ENCODE measurements around the gene RASA2.
A peak's percentile ranks its signal among the peaks of the same experiment; 100 is the strongest.

RASA2 gene

DNA sequence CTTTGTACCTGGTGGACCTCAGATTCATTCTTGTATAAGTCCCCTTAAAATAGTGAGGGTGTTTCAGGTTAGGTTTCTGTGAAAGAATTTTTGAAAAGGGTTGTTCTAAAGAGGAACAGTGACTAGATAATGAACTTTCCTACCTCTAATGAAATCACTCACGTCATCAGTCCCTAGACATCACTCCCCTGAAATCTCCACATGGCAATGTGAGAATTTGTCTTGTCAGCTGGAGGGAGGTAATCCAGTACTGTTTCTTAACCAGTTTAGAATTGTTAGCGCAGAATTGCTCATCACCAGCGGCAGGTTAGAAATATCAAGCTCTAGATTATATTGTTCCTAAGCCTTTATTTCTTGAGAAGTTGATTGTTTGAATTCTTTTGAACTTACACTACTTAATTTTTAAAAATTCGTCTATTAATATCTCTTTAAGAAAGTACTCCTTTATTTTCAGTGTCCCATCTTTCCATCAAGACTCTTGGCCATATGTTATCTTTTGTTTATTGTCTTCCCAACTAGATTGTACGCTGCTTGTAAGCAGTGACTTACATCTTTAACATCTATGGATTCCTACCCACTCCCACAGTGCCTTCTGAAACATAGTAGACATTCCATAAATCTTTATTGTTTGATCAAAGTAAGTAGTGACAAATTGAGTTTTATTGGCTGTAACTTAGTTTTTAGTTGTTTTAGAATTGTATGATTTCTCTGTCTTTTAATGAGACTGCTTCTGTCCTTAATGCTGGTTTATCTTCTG, 52.8 kb downstream of the RASA2 start:
- no peak for ATAC-seq

DNA sequence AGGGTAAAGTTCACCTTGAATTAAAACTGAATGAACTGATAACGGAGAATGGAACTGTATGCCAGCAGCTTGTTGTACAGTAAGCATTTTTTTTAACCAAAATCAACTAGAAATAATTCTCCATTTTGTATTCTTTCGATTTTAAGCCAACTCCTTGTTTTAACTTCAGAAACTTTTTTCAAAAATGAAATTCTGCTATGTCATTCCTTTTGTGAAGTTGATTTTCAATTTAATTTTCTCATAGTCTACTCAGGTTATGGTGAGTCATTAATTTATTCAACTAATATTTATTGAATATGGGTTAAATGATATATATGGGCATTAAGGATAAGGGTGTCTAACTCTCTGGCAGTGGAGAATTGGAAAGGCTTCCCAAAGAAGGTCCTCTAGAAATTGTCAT, 53.7 kb downstream of the RASA2 start:
- no peak for ATAC-seq

DNA sequence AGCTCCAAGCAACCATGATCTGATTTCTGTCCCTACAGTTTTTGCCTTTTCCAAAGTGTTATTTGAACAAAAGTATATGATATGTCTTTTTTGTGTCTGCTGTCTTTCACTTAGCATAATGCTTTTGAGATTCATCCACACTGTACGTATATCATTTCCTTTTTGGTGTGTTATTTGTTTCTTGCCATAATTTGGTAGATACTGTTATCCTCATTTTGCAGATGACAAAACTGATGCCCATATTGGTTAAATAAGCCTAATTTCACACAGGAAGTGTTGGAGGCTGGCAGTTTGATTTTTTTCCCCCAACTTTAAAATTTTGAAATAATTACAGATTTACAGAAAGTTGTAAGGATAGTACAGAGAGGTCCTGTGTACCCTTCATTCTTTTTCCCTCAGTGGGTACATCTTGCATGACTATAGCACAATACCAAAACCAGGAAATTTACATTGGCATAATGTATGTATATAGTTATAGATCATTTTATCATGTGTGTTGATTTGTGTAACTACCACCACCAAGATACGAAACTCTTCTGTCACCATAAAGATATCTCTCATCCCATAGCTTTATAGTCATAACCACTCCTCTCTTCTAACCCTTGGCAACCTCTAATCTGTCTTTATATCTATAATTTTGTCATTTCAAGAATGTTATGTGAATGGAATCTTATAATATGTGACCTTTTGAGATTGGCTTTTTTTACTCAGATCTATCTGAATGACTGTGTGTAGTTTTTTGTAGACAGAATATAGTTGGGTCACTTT, 55.6 kb downstream of the RASA2 start:
- ATAC-seq = peak; percentile 88 to 92

GRCh38 chr3:141542989-141543388, 56.2 kb downstream of the RASA2 start:
- no peak for ATAC-seq

DNA sequence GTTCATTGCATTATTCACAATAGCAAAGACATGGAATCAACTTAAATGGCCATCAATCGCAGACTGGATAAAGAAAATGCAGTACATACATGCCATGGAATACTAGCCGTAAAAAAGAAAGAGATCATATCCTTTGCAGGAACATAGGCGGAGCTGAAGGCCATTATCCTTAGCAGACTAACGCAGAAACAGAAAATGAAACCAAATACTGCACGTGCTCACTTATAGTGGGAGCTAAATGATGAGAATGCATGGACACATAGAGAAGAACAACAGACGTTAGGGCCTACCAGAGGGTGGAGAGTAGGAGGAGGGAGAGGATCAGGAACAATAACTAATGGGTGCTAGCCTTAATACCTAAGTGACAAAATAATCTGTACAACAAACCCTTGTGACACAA, 57.9 kb downstream of the RASA2 start:
- ATAC-seq = peak; percentile 47 to 50

DNA sequence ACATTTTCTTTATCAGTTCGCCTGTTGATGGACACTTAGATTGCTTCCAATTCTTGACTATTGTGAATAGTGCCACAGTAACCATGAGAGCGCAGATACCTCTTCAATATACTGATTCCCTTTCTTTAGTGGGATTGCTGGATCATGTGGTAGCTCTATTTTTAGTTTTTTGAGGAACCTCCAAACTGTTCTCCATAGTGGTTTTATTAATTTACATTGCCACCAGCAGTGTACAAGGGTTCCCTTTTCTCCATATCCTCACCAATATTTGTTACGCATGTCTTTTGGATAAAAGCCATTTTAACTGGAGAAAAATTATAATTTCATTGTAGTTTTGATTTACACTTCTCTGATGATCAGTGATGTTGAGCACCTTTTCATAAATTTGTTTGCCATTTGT, 59.3 kb downstream of the RASA2 start:
- no peak for ATAC-seq

DNA sequence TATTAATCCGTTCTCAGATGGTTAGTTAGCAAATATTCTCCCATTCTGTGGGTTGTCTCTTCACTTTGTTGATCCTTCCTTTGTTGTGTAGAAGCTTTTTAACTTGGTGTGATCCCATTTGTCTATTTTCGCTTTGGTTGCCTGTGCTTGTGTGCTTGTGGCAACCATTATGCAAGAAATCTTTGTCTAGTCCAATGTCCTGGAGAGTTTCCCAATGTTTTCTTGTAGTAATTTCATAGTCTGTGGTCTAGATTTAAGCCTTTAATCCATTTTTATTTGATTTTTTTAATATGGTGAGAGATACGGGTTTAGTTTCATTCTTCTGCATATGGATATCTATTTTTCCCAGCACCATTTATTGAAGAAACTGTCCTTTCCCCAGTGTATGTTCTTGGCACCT, 59.8 kb downstream of the RASA2 start:
- ATAC-seq = no peak

DNA sequence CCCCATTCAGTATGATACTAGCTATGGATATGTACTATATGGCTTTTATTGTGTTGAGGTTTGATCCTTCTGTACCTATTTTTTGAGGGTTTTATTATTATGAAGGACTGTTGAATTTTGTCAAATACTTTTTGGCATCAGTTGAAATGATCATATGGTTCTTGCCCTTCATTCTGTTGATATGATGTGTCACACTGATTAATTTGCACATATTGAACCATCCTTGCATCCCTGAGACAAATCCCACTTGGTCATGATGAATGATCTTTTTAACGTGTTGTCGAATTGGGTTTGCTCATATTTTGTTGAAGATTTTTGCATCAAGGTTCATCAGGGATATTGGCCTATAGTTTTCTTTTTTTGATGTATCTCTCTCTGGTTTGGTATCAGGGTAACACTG, 61.0 kb downstream of the RASA2 start:
- ATAC-seq = no peak

DNA sequence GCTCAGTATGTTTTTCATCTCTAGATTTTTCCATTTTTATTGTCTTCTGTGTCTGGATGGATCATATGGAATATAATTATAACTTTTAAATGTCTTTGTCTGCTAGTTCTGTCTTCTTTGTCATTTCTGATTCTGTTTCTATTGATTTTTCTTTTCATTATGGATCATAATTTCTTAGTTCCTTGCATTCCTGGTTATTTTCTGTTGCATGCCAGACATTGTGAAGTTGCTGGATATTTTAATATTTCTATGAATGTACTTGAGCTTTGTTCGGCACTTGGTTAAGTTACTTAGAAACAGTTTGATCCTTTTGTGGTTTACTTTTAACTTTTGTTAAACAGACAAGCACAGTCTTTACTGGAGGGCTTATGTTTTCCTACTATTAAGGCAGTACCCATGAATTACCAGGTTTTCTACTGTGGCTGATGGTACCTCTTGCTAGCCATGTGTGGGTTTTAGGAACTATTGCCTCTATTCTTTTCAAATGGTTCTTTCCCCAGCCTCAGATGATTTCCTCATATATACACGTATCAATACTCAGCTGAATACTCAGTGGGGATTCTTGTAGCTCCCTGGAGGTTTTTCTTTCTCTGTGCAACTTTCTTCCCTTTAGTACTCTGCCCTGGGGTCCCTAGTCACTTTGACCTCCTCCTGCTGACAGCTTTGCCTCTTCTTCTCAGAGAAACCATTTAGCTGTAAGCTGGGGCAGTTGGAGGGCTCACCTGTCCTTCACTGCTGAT, 64.3 kb downstream of the RASA2 start:
- no peak for ATAC-seq

GRCh38 chr3:141552440-141552991, 65.7 kb downstream of the RASA2 start:
- ATAC-seq = peak; percentile 52 to 55

DNA sequence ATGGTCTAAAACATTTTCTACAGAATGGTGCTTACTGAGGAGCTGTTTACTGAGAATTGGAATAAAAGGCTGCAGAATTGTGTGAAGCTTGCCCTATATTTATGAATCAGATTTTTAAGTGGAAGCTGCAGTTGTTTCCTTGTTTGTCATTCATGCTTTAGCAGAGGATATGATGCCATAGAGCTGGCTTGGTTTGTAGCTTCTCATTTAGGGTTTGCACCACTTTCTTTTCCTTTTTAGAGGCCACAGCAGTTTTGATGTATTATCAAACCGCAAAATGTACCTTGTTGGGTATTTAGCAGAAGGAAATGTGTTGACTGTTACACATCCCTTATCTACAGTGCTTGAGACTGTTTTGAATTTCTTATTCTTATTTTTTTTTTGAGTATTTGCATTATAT, 66.2 kb downstream of the RASA2 start:
- ATAC-seq = peak; percentile 36 to 40

DNA sequence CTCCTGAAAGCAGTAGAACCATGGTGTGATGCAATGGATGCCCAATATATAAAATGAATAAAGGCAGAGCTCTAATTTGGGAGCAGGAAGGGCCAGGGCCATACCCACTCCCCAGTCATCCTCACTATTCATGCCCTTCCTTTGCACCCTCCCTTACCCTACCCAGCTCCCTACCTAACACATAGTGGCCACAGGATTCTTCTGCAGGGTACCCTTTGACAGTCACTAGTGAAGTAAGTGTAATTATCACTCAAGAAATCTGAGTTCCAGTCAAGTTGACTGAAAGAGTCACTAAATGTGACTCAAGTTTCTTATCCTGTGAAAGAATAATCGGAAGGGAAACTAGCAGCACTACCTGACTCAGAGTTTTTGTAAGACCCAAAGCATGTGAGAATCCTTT, 69.2 kb downstream of the RASA2 start:
- peak; percentile 84 for ATAC-seq

DNA sequence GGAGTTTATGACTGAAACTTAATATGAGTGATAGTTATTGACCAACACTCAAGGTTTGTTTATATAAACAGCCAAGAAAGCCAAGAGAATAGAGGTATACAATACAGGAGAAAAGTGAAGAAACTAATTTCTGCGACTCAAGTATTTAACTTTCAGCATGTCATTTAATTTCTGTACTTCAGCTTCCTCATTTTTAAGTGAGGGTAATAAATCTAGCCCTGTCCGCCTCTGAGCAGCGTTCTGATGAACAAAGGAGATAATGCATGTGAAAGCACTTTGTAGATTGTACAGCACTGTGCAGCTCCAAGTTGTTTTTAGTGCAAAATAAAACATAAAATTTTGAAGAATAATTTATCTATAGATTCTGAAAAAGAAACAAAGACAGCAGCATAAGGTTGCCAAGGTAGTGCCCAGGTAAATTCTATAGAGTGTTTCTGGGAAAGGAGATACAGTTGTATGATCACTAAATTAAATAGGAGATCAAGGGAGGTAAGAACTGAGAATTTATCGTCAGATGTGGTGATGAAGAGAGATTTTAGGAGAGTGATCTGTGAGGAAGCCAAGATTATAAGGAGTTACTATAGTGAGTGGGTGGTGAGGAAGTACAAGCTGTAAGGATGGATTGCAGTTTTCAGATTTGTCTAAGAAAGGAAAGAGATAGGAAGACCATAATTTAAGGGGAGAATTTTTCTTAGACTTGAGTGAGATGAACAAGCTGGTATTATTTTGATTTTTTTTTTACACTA, 71.3 kb downstream of the RASA2 start:
- ATAC-seq = no peak

DNA sequence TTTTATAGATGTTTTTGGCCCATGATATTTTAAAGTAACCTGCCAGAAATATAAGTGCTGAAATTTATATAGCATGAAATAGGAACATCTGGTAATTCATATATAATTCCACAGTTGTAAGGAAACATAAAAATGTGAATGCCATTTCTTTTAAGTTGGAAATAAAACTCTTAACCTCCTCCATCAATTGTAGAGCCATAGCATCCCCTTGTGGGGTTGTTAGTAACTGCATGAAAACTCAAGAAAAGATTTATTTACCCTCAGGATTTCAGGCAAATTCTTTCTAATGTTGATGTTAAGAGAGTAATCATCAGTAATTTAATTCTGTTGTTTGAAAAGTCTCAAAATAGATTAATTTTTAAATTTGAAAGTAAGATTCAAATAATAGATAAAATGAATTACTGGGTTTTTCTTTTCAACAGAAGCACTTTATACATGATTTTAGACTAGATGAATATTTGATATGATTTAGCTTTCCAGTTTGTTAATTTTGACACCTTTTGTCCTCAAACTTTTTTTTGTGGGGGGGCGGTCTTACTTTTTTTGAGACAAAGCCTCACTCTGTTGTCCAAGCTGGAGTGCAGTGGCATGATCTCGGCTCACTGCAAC, 74.7 kb downstream of the RASA2 start:
- ATAC-seq = peak in 1 of 2 donors; percentile 28

DNA sequence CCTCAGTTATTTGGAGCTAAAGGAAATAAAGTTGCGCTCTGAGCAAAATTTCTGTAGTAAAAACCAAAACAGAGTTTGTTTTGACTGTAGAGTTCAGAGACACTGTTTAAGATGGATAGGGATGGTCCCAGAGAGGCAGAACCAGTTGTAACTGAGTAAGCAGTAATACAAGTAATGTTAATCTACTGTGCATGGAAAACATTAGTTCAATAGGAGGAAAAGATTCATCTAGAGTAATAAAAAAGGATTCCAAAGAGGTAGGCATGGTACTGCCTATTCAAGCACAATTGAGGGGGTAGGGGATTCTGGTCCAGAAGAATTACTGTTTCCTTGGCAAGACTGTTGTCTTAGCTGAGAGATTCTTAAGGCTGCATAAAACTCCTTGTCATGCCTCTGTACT, 77.4 kb downstream of the RASA2 start:
- no peak for ATAC-seq

GRCh38 chr3:141570068-141570467, 83.2 kb downstream of the RASA2 start:
- ATAC-seq = no peak

GRCh38 chr3:141575879-141576743, 89.3 kb downstream of the RASA2 start:
- ATAC-seq = peak; percentile 67 to 75

DNA sequence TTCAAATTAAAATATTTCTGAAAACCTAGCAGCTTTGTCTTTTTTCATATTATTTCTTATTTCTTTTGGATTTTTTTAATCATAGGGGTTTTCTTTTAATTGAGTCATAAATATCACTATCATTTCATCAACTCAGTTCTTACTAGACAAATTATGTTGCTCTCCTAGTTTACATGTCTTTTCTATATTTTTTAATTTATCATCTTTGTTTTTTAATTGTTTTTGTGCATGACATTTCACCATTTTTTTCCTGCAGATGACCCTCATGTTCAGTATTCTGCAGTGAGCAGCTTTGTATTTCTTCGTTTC, 89.9 kb downstream of the RASA2 start:
- ATAC-seq = no peak

GRCh38 chr3:141578202-141578973, 91.6 kb downstream of the RASA2 start:
- ATAC-seq = no peak

- no peak for ATAC-seq
These were observed 107.5 kb downstream of the RASA2 start for GRCh38 chr3:141594357-141594756.

All from activated CD4-positive, CD25-positive, alpha-beta regulatory T cell treated with anti-CD3 and anti-CD28 coated beads, Interleukin-2, amount 50 U/mL, for 24 hours (primary cell).